ENCODE results near the gene RNF8. TPM values are rescaled to one million over a fixed set of nuclear protein-coding genes. Genes with fewer than 3 reads are reported as not detected.
A peak's percentile ranks its signal among the peaks of the same experiment; 100 is the strongest.

RNF8 gene
- total RNA-seq, 2 donors from 2014 or later = 18.5 to 27.3 TPM

DNA sequence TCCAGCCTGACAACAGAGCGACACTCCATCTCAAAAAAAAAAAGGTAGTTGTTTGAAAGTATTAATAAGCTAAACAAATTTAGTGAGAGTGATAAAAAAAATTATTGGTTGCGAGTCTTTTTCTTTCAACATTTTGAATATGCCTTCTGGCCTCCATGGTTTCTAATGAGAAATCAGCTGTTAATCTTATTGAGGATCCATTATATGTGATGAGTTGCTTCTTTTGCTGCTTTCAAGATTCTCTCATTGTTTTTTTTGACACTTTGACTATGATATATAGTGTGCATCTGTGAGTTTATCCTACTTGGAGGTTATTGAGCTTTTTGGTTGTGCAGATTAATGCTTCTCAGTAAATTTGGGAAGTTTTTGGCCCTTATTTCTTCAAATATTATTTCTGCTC lies 63.6 kb downstream of the RNF8 start:
- no peaks in the 10 kb centered on the region for H3K4me1 Mint-ChIP-seq (ENCODE audit: low read depth in 2 of 2)
- H3K4me3 Mint-ChIP-seq = no peak overlapping the region
- H3K27me3 Mint-ChIP-seq = peaks cover 0 to 4% of the 10 kb centered on the region in 2 donors
- ATAC-seq = no peak
- no peak overlapping the region for H3K27ac Mint-ChIP-seq
- DNase-seq (ENCODE audit: low spot score) = no peak
- no peaks in the 10 kb centered on the region for H3K9me3 Mint-ChIP-seq
- H3K36me3 Mint-ChIP-seq = no peaks in the 10 kb centered on the region

DNA sequence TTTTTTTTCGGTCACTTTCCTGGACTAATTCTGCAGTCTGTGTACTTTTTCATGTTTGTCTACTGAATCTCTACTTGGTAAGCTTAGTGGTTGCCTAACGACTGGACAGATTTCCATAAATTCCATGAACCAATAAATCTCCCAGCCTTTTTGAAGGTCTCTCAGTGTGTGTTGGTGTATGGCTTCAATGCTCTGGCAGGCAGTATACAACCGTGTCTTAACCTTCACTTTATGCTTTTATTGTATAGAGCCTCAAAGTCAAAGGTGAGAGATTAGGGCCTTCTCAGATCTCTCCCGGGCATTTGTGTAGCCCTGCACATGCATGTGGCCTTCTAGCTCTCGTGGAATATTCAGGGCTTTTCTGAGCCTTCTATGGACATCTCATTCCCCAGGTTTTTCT lies 64.9 kb downstream of the RNF8 start:
- Mint-ChIP-seq H3K9me3 (no peaks in the 10 kb centered on the region), H3K27me3 (peaks cover 5 to 6% of the 10 kb centered on the region in 2 donors), H3K4me3 (no peak overlapping the region), H3K36me3 (no peaks in the 10 kb centered on the region), H3K27ac (no peak overlapping the region), H3K4me1 (ENCODE audit: low read depth in 2 of 2) (no peaks in the 10 kb centered on the region)
- DNase-seq (ENCODE audit: low spot score) = no peak
- no peak for ATAC-seq

GRCh38 chr6:37426058-37426944 lies 72.5 kb downstream of the RNF8 start:
- no peak overlapping the region for H3K4me3 Mint-ChIP-seq
- H3K9me3 Mint-ChIP-seq = no peaks in the 10 kb centered on the region
- no peaks in the 10 kb centered on the region for H3K36me3 Mint-ChIP-seq
- no peak for DNase-seq (ENCODE audit: low spot score)
- no peak overlapping the region for H3K27ac Mint-ChIP-seq
- no peak for ATAC-seq
- no peaks in the 10 kb centered on the region for H3K4me1 Mint-ChIP-seq (ENCODE audit: low read depth in 2 of 2)
- H3K27me3 Mint-ChIP-seq = peaks cover 23 to 31% of the 10 kb centered on the region in 2 donors

DNA sequence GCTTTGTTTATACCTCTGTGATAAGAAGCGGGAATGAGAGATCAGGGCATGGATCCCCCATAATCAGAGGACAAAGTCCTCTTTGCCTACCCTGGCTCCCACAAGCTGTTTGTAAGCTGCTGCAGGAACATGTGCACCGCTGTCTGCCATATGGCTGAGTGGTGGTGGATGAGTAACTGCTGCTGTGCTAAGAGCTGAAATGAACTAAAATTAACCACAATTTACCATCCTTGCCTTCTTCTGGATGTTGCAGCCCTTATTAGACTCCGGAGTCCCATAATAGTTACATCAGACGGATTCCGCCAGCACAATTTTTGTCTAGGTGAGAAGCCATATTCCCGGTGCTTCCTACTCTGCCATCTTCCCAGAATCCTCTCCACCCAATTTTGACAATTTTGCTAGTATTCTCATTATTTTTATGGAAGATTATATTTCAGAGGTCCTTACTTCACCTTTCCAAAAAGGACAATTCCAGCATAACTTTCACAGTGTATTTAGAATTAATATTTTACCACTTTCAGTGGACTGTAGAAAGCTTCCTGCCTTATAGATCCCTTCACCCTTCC lies 73.2 kb downstream of the RNF8 start:
- no peak overlapping the region for H3K4me3 Mint-ChIP-seq
- ATAC-seq = no peak
- H3K27ac Mint-ChIP-seq = no peak overlapping the region
- H3K4me1 Mint-ChIP-seq (ENCODE audit: low read depth in 2 of 2) = peaks cover 1 to 2% of the 10 kb centered on the region in 2 donors
- no peaks in the 10 kb centered on the region for H3K36me3 Mint-ChIP-seq
- peaks cover 23 to 31% of the 10 kb centered on the region in 2 donors for H3K27me3 Mint-ChIP-seq
- no peak for DNase-seq (ENCODE audit: low spot score)
- no peaks in the 10 kb centered on the region for H3K9me3 Mint-ChIP-seq

DNA sequence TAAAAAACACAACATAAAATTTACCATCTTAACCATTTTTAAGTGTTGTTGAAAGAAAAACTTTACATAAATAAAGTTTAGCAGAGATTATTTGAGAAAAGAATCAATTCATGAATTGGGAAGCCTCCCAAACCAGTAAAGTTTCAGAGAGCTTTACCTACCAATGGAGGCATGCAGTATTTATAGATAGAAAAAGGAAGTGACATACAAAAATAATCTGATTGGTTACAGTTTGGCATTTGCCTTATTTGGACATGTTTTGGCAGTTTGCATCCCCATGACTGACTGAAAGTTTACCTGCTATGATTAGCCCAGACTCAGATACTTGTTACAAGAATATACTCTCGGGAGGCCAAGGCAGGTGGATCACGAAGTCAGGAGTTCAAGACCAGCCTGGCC lies 75.6 kb downstream of the RNF8 start:
- peaks cover 18 to 19% of the 10 kb centered on the region in 2 donors for H3K4me1 Mint-ChIP-seq (ENCODE audit: low read depth in 2 of 2)
- ATAC-seq (no peak), DNase-seq (ENCODE audit: low spot score) (no peak)
- H3K36me3 Mint-ChIP-seq = no peaks in the 10 kb centered on the region
- H3K27ac Mint-ChIP-seq = no peak overlapping the region
- peaks cover 21 to 25% of the 10 kb centered on the region in 2 donors for H3K27me3 Mint-ChIP-seq
- H3K9me3 Mint-ChIP-seq = no peaks in the 10 kb centered on the region
- no peak overlapping the region for H3K4me3 Mint-ChIP-seq

DNA sequence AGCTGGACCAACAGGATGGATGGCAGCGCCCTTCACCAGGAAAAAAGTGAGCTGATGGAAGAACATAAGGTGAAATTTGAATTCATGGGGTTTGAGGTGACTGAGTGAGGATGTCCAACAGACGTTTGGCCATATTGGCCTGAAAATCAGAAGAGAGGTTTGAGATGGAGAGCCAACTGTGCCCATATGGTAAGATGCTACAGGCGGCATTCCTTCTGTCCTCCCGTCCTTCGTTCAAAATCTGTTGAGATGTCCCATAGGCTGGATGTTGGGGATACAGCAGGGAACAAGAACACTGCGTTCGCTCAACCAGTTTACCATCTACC lies 78.8 kb downstream of the RNF8 start:
- peak overlapping the region; percentile 96 to 97 for H3K27ac Mint-ChIP-seq
- DNase-seq (ENCODE audit: low spot score) = no peak
- peaks cover 9% of the 10 kb centered on the region for H3K36me3 Mint-ChIP-seq
- ATAC-seq = no peak
- peaks cover 7 to 11% of the 10 kb centered on the region in 2 donors for H3K27me3 Mint-ChIP-seq
- H3K9me3 Mint-ChIP-seq = no peaks in the 10 kb centered on the region
- peaks cover 34 to 36% of the 10 kb centered on the region in 2 donors for H3K4me1 Mint-ChIP-seq (ENCODE audit: low read depth in 2 of 2)
- H3K4me3 Mint-ChIP-seq = peak overlapping the region; percentile 93

DNA sequence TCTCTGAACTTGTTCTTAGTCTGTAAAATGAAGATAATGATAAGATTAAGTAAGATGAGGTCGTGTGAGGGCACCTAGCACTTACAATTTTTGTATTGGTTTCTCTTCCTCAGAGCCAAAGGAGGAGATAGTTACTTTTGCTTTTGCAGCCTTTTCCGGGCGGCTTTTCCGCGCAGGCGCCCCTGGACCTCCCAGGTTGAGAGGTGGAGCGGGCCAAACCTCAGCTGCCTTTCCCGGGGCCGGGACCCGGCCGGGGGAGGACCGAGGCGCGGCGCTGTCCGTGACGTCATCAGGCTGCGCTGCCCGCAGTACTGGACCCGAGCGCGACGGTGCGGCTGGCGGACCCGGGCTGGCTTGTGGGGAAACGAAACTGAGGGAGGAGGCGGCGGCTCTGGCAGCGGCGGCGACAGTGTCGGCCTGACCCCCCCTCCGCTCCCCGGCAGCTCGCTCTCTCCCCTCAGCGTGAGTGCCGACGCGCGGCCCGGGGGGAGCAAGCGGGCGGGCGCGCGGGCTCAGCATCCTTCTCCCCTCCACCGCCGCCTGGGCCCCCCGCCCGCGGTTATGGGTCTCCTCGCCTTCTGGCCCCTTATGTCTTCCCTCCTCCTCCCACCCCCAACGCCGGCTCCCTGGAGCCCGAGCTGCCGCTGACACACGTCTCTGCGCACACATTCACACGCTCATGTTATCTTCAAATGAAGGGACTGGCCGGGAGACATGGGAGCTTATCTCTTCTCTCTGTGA lies 79.3 kb downstream of the RNF8 start, which contains the start of gene CMTR1:
Gene CMTR1 (plus strand): TSS at position 306 of the 741 bp plus-strand sequence. CDS start 2,409 bp downstream, outside the sequence.
- Mint-ChIP-seq H3K4me3 (peak within 1 kb of the TSS; percentile 93), H3K4me1 (ENCODE audit: low read depth in 2 of 2) (peaks cover 34 to 41% of the 10 kb centered on the region in 2 donors), H3K36me3 (peaks cover 13% of the 10 kb centered on the region), H3K27ac (peak within 1 kb of the TSS; percentile 96 to 97), H3K27me3 (peaks cover 2 to 7% of the 10 kb centered on the region in 2 donors), H3K9me3 (no peaks in the 10 kb centered on the region)
- ATAC-seq (peak; percentile 97 to 99), DNase-seq (ENCODE audit: low spot score) (peak; percentile 99)

- peaks cover 0 to 4% of the 10 kb centered on the region in 2 donors for H3K27me3 Mint-ChIP-seq
- DNase-seq (ENCODE audit: low spot score) = peak; percentile 77
- peak; percentile 46 to 54 for ATAC-seq
- H3K36me3 Mint-ChIP-seq = peaks cover 13% of the 10 kb centered on the region
- H3K27ac Mint-ChIP-seq = peak overlapping the region; percentile 96 to 97
- H3K9me3 Mint-ChIP-seq = no peaks in the 10 kb centered on the region
- peaks cover 34 to 41% of the 10 kb centered on the region in 2 donors for H3K4me1 Mint-ChIP-seq (ENCODE audit: low read depth in 2 of 2)
- H3K4me3 Mint-ChIP-seq = peak overlapping the region; percentile 93
These were observed 80.0 kb downstream of the RNF8 start for GRCh38 chr6:37433657-37434271.

- Mint-ChIP-seq H3K36me3 (peaks cover 13% of the 10 kb centered on the region), H3K4me3 (peak overlapping the region; percentile 93), H3K27ac (peak overlapping the region; percentile 96 to 97), H3K27me3 (no peaks in the 10 kb centered on the region), H3K4me1 (ENCODE audit: low read depth in 2 of 2) (peaks cover 34 to 41% of the 10 kb centered on the region in 2 donors), H3K9me3 (no peaks in the 10 kb centered on the region)
- ATAC-seq = no peak
- no peak for DNase-seq (ENCODE audit: low spot score)
These were observed 81.6 kb downstream of the RNF8 start for GRCh38 chr6:37435373-37435772.

DNA sequence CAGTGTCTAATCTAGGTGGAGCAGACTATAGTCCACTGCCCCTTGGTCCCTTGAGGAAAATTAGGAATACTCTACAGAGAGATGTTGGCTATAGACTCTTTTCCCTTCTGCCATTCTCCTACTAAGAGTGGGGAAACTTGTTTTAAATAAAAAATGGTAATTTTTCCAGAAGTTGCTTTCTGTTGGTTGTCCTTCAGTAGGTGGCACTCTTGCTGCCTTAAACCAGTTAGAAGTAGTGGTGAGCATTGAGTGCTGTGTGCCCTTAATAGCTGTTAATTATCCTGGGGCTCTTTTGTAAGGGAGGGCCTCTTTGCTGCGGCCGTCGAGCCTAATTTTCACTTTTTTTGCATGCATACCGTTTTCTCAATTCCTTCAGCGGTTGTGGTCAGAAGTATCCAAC lies 82.0 kb downstream of the RNF8 start:
- H3K9me3 Mint-ChIP-seq = no peaks in the 10 kb centered on the region
- peak overlapping the region; percentile 96 to 97 for H3K27ac Mint-ChIP-seq
- H3K4me1 Mint-ChIP-seq (ENCODE audit: low read depth in 2 of 2) = peaks cover 34 to 41% of the 10 kb centered on the region in 2 donors
- ATAC-seq (no peak), DNase-seq (ENCODE audit: low spot score) (no peak)
- peaks cover 13% of the 10 kb centered on the region for H3K36me3 Mint-ChIP-seq
- no peaks in the 10 kb centered on the region for H3K27me3 Mint-ChIP-seq
- no peak overlapping the region for H3K4me3 Mint-ChIP-seq

DNA sequence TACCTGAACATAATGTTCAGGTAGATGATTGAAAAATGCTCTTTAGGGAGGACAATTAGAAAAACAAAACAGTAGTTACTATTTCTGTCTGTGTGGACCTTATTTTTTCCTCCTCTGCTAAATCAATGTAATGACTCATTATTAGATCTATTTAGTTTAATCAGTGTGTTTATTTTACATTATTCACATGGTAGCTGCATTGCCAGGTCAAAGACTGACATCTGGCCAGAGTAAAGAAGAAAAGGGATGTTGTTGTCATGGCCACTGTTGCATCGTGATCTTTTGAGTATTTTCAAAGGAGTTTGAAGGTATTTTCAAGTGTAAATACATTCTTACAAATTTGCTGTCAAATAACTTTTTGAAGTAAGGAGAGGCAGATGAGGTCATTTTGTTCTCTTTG lies 85.1 kb downstream of the RNF8 start:
- DNase-seq (ENCODE audit: low spot score) (no peak), ATAC-seq (no peak)
- no peaks in the 10 kb centered on the region for H3K9me3 Mint-ChIP-seq
- peaks cover 31 to 39% of the 10 kb centered on the region in 2 donors for H3K4me1 Mint-ChIP-seq (ENCODE audit: low read depth in 2 of 2)
- peaks cover 13% of the 10 kb centered on the region for H3K36me3 Mint-ChIP-seq
- no peak overlapping the region for H3K4me3 Mint-ChIP-seq
- H3K27ac Mint-ChIP-seq = no peak overlapping the region
- H3K27me3 Mint-ChIP-seq = no peaks in the 10 kb centered on the region

- Mint-ChIP-seq H3K27me3 (no peaks in the 10 kb centered on the region), H3K27ac (peak overlapping the region; percentile 68 to 93), H3K9me3 (no peaks in the 10 kb centered on the region), H3K36me3 (peaks cover 23% of the 10 kb centered on the region), H3K4me1 (ENCODE audit: low read depth in 2 of 2) (peaks cover 12 to 20% of the 10 kb centered on the region in 2 donors), H3K4me3 (no peak overlapping the region)
- DNase-seq (ENCODE audit: low spot score) (no peak), ATAC-seq (no peak)
These were observed 87.9 kb downstream of the RNF8 start for GRCh38 chr6:37441651-37442050.

DNA sequence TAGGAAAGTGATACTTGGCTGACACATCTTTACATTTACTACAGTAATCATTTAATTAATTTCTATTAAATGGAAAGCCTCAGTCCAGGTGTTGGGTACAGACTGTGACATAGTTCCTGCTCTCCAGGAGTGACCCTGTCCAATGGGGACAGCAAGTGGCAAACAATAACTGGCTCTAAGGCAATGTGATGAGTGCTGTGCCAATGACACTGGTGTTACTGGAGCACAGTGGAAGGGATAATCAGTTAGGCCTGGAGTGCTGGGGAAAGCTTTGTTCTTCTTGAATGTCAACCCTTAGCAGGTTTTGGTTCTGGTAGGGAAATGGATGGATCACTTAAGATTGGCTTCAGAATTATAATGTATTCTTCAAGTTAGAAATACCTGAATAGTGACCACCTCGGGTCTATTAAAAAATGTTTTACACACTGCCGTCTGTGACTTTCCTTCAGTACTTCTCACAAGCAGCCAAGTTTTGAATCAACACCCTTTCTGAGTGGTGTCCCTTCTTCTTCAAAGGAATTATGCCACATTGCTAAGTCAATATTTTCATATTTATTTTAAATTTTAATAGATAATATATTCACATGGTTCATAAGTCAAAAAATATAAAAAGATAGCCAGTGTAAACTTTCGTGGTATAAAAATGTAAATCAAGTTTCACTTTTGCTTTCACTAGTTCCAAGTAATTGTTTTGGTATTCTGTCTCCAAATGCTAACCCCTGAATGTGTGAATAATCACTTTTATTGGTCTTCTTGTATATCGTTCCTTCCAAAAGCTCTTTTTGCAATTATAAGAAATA lies 88.8 kb downstream of the RNF8 start:
- H3K36me3 Mint-ChIP-seq = peaks cover 15% of the 10 kb centered on the region

More for the DNA sequence above, 88.8 kb downstream of the RNF8 start:
- Mint-ChIP-seq H3K9me3 (no peaks in the 10 kb centered on the region), H3K27me3 (no peaks in the 10 kb centered on the region), H3K27ac (peak overlapping the region; percentile 68 to 93), H3K4me1 (ENCODE audit: low read depth in 2 of 2) (peaks cover 10 to 17% of the 10 kb centered on the region in 2 donors), H3K4me3 (peak overlapping the region; percentile 74)
- no peak for ATAC-seq
- no peak for DNase-seq (ENCODE audit: low spot score)
